NT2/D1 (cell line): ENCODE data around the gene PIK3C2G.

ENCODE experiments used
- DNase-seq: peaks from one replicate; pipeline ENCODE4 v3.0.0-alpha.2; 2011; ENCODE audit warnings: low read depth, low spot score
- H3K27me3 ChIP-seq: 2 replicates; pipeline ENCODE4 v1.6.0; 2011; ENCODE audit warnings: mild to moderate bottlenecking; ENCODE audit not compliant: insufficient read length, insufficient read depth
- H3K36me3 ChIP-seq: 2 replicates; pipeline ENCODE4 v1.6.1; 2011; ENCODE audit warnings: mild to moderate bottlenecking, low read length, mixed read lengths; ENCODE audit not compliant: insufficient read depth, insufficient read length
- H3K4me1 ChIP-seq: 2 replicates; pipeline ENCODE4 v1.5.1; 2011; ENCODE audit not compliant: insufficient read depth, insufficient read length
- H3K4me3 ChIP-seq: 2 replicates; pipeline ENCODE4 v1.5.1; 2011; ENCODE audit warnings: low read depth; ENCODE audit not compliant: insufficient read length
- H3K9ac ChIP-seq: 2 replicates; pipeline ENCODE4 v1.6.0; 2011; ENCODE audit warnings: low read depth; ENCODE audit not compliant: insufficient read length
- H3K9me3 ChIP-seq: 2 replicates; pipeline ENCODE4 v1.5.1; 2011; ENCODE audit warnings: mild to moderate bottlenecking, low read length; ENCODE audit not compliant: insufficient read depth
- SUZ12 ChIP-seq: IDR thresholded peaks from 2 replicates; pipeline ENCODE4 v1.6.1; 2011; ENCODE audit not compliant: insufficient read length, insufficient read depth; ENCODE audit errors: extremely low read depth
- YY1 ChIP-seq: IDR thresholded peaks from 2 replicates; pipeline ENCODE4 v1.6.1; 2011; ENCODE audit not compliant: insufficient read length, insufficient read depth
- ZNF274 ChIP-seq: IDR thresholded peaks from 2 replicates; pipeline ENCODE4 v1.6.1; 2011; ENCODE audit warnings: mild to moderate bottlenecking, low read depth, low read length

The PIK3C2G gene

DNA sequence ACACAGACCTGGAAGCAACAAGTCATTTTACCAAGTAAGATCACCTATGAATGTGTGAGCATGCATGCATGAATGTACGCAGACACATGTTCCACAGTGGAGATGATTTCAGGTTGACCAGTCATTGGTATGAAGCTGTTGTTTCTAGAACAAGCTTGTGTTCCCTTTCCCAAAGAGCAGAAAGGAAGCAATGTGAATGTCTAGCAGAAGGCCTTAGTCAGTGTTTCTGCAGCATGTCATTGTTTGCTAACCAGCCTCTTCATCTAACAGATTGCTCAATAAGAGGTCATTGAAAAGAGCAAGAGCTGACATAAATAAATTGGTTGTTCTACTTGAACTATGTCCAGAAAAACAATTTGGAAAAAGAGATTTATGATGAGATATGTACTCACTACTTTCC is 285.1 kb downstream of the PIK3C2G start:
- DNase-seq: no peak
- no peaks in the 10 kb centered on the region for H3K36me3 ChIP-seq
- no peaks in the 10 kb centered on the region for H3K4me1 ChIP-seq
- no peaks in the 10 kb centered on the region for H3K27me3 ChIP-seq
- H3K4me3 ChIP-seq: no peak overlapping the region
- no peak for TF ChIP-seq ZNF274
- no peak for TF ChIP-seq SUZ12
- no peak for TF ChIP-seq YY1
- H3K9me3 ChIP-seq: no peaks in the 10 kb centered on the region
- no peak overlapping the region for H3K9ac ChIP-seq

DNA sequence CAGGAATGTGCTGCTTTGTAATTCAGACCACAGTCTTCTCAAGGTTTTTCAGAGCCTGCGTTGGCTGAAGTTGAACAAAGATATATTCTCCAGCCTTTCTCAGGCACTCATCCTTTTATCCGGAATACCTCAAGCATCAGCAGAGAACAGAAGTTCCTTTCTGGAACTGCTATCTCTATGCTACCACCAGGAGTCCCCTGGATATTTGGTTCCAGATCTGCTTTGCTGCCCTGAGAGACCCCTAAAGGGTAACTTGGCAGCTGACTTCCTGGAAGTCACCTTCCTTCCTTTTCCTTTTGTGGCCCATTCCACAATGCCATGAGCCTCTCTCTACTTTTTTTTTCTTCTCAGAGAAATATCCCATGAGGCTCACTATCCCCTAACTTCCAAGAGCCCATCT is 288.3 kb downstream of the PIK3C2G start:
- Histone ChIP-seq H3K4me1 (no peaks in the 10 kb centered on the region), H3K4me3 (no peak overlapping the region), H3K36me3 (no peaks in the 10 kb centered on the region), H3K9me3 (no peaks in the 10 kb centered on the region), H3K27me3 (no peaks in the 10 kb centered on the region), H3K9ac (no peak overlapping the region)
- TF ChIP-seq ZNF274 (no peak), YY1 (no peak), SUZ12 (no peak)
- DNase-seq: peak; percentile 43

DNA sequence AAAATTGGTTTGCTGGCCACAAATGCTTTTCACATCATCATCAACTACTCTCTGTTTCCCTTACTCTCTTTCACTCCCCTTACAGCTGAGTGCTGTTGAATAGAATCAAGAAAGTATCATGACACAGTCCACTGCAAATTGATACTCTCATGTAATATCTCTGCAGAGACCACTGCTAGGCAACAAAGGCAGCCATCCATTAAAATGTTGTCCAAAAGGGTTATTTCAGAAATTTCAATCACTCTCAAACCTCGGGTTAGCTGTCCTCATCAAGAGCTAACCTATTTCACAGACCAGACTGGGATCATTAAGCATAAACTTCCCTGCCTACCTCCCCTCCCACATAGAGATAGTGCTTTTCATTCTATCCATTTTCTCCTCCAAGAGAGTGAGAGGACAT is 289.8 kb downstream of the PIK3C2G start:
- H3K4me3 ChIP-seq: no peak overlapping the region
- H3K9ac ChIP-seq: no peak overlapping the region
- TF ChIP-seq SUZ12 (no peak), ZNF274 (no peak), YY1 (no peak)
- H3K36me3 ChIP-seq: no peaks in the 10 kb centered on the region
- no peaks in the 10 kb centered on the region for H3K9me3 ChIP-seq
- DNase-seq: no peak
- no peaks in the 10 kb centered on the region for H3K27me3 ChIP-seq
- H3K4me1 ChIP-seq: no peaks in the 10 kb centered on the region

DNA sequence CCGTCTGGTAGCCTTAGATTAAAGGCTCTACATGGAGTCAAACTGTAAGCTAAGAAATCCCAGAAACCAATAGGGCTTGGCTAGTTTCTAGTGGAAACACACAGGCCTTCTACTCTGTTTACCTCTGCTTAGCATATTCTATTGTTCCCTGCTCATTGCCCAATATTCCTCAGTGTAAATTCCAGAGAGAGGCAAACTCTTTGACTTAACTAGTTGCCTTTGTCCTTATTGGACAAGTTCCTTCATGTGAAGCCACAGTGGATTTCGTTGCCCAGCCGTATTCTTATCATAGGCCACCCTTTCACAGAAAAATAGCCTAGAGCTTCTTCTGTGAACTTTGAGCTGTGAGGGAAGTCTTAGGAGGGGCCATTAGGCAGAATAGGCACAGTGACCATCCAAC is 290.4 kb downstream of the PIK3C2G start:
- Histone ChIP-seq H3K4me3 (no peak overlapping the region), H3K36me3 (no peaks in the 10 kb centered on the region), H3K27me3 (no peaks in the 10 kb centered on the region), H3K4me1 (no peaks in the 10 kb centered on the region), H3K9me3 (no peaks in the 10 kb centered on the region), H3K9ac (no peak overlapping the region)
- no peak for TF ChIP-seq YY1
- no peak for TF ChIP-seq ZNF274
- TF ChIP-seq SUZ12: no peak
- no peak for DNase-seq

DNA sequence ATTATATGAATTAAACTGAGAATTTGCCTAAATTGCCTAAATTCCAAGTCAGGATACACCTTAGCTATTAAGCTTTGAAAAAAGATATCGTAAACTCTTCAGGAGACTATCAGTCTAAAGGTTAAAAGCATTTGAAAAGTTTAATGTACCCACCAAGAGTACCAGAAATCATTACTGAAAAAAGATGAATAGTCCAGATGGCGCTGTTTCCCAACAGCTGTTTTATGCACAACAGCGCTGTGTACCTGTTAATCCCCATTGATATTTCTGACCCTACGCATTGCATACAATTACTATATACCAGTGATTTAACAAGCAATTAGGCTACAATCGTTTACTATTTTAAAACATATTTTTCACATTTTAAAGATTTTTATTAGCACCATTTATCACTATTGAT is 291.5 kb downstream of the PIK3C2G start:
- no peak overlapping the region for H3K9ac ChIP-seq
- no peaks in the 10 kb centered on the region for H3K36me3 ChIP-seq
- no peaks in the 10 kb centered on the region for H3K27me3 ChIP-seq
- TF ChIP-seq SUZ12: no peak
- TF ChIP-seq ZNF274: no peak
- no peak for TF ChIP-seq YY1
- no peaks in the 10 kb centered on the region for H3K9me3 ChIP-seq
- DNase-seq: no peak
- no peaks in the 10 kb centered on the region for H3K4me1 ChIP-seq
- no peak overlapping the region for H3K4me3 ChIP-seq

DNA sequence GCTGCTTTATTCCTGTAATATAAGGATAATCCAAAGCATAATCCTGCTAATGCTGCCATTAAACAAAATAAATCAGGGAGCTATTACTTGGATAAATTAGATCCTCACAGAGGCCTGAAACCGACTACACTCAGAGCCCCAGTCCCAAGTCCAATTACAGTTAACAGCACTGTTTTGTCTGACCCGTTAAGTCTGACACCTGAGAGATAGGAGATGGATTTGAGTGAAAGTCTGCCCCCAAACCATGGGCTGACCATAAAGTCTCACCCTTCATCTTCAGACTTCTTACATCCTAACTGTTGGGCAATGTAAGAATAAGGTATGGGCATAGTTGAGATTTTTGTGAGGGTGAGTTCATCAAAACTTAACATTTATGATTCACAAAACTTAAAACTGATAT is 294.8 kb downstream of the PIK3C2G start:
- H3K4me3 ChIP-seq: no peak overlapping the region
- TF ChIP-seq ZNF274 (no peak), YY1 (no peak), SUZ12 (no peak)
- no peaks in the 10 kb centered on the region for H3K27me3 ChIP-seq
- no peaks in the 10 kb centered on the region for H3K4me1 ChIP-seq
- no peak overlapping the region for H3K9ac ChIP-seq
- no peaks in the 10 kb centered on the region for H3K9me3 ChIP-seq
- H3K36me3 ChIP-seq: no peaks in the 10 kb centered on the region
- DNase-seq: no peak

DNA sequence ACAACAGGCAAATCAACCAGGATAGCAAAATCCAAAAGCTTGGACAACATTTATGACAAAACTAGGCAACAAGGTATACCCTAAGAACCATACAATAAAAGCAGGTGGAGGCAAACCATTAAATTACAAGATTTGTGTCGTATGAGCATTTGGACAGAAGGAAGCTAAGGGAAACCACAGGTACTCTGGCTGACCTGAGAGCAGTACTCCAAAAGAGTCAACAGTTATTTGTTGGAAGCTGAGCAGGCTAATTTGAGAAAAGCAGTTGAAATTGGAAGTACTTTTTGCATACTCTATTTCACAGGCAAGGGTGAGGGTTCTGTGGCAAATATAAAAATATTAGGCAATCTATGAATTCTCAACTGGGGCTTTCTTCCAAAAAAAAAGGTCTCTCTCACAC is 297.9 kb downstream of the PIK3C2G start:
- DNase-seq: no peak
- no peak overlapping the region for H3K9ac ChIP-seq
- TF ChIP-seq SUZ12: no peak
- TF ChIP-seq YY1: no peak
- no peak for TF ChIP-seq ZNF274
- H3K36me3 ChIP-seq: no peaks in the 10 kb centered on the region
- no peaks in the 10 kb centered on the region for H3K9me3 ChIP-seq
- H3K27me3 ChIP-seq: no peaks in the 10 kb centered on the region
- H3K4me1 ChIP-seq: no peaks in the 10 kb centered on the region
- no peak overlapping the region for H3K4me3 ChIP-seq

DNA sequence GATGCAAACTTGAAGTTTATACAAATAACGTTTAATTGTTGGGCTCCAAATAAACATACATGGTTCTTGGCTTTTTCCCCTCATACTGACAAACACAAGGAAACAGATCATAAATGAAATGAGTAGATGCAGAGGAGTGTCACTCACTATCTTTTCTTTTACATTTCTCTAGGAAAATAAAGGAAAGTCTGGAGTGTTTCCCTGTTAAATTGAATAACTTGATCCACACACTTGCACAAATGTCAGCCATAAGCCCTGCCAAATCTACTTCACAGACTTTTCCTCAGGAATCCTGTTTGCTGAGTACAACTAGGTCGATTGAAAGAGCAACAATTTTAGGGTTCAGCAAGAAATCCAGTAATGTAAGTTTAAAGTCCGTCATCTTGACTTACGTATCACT is 301.2 kb downstream of the PIK3C2G start:
- no peaks in the 10 kb centered on the region for H3K36me3 ChIP-seq

More for the DNA sequence above, 301.2 kb downstream of the PIK3C2G start:
- Histone ChIP-seq H3K27me3 (no peaks in the 10 kb centered on the region), H3K9ac (no peak overlapping the region), H3K4me1 (no peaks in the 10 kb centered on the region), H3K4me3 (no peak overlapping the region), H3K9me3 (no peaks in the 10 kb centered on the region)
- TF ChIP-seq ZNF274 (no peak), SUZ12 (no peak), YY1 (no peak)
- no peak for DNase-seq
